Tibial nerve (tissue), 4 donors: ENCODE data around the gene KRTAP10-8.
"Not testable (repeated sequence)": the region's sequence is repeated elsewhere in the genome, so short reads cannot be mapped to it uniquely, and the experiment has no call there.

Experiments
- EP300 ChIP-seq, 2 donors: sonication (generic); formaldehyde crosslinking; IDR thresholded peaks; one replicate each; pipeline ENCODE4 v1.6.1; 2017; ENCODE audit warnings: antibody characterized with exemption in 2 of 2, mild to moderate bottlenecking in 1 of 2
- POLR2A ChIP-seq, 2 donors: fragments of 450-650 bp; IDR thresholded peaks; one replicate each; pipeline ENCODE4 v1.6.1; 2017; ENCODE audit warnings: antibody characterized with exemption in 2 of 2, mild to moderate bottlenecking in 2 of 2, moderate library complexity in 2 of 2
- TF ChIP-seq, protein P1 (sequence below), 5 experiments: fragments of 200-600 bp in 3 of 5; fragments of 450-650 bp in 2 of 5; sonication (generic) in 3 of 5; IDR thresholded peaks; one replicate each; pipeline ENCODE4 v1.5.1; 2016 to 2019; ENCODE audit warnings: antibody characterized with exemption in 5 of 5, mild to moderate bottlenecking in 3 of 5, moderate library complexity in 2 of 5

DNA sequence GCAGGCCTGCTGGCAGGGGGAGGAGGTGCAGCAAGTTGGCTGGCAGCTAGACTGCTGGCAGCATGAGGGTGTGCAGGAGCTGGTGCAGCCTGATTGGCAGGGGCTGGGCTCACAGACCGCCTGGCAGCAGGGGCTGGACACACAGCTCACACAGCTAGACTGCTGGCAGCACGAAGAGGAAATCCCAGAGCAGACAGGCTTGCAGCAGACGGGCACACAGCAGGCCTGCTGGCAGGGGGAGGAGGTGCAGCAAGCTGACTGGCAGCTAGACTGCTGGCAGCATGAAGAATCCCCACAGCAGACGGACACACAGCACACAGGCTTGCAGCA, 20.1 kb upstream of the KRTAP10-8 start:
- TF ChIP-seq, protein P1, sequence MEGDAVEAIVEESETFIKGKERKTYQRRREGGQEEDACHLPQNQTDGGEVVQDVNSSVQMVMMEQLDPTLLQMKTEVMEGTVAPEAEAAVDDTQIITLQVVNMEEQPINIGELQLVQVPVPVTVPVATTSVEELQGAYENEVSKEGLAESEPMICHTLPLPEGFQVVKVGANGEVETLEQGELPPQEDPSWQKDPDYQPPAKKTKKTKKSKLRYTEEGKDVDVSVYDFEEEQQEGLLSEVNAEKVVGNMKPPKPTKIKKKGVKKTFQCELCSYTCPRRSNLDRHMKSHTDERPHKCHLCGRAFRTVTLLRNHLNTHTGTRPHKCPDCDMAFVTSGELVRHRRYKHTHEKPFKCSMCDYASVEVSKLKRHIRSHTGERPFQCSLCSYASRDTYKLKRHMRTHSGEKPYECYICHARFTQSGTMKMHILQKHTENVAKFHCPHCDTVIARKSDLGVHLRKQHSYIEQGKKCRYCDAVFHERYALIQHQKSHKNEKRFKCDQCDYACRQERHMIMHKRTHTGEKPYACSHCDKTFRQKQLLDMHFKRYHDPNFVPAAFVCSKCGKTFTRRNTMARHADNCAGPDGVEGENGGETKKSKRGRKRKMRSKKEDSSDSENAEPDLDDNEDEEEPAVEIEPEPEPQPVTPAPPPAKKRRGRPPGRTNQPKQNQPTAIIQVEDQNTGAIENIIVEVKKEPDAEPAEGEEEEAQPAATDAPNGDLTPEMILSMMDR (IDR thresholded peaks at IDR 0.05): not testable (repeated sequence)
- TF ChIP-seq EP300, POLR2A (IDR thresholded peaks at IDR 0.05): not testable (repeated sequence)
